ENCODE results near the gene NDUFB3.
A peak's percentile ranks its signal among the peaks of the same experiment; 100 is the strongest.
"Not testable (repeated sequence)": the region's sequence is repeated elsewhere in the genome, so short reads cannot be mapped to it uniquely, and the experiment has no call there.

Gene NDUFB3

DNA sequence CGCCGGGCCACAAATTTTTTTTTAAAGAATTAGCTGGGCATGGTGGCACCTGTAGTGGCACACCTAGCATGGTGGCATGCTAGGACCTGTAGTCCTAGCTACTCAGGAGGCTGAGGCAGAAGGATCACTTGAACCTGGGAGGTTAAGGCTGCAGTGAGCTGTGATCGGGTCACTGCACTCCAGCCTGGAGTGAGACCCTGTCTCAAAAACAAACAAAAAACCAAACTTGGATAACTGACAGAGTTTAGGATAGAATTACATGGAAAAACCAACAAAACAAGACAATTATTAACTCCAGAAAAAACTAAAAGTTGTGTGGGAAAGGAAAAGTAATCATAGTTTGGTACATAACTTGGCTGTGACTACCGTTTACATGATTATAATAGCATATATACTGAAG is 42.5 kb downstream of the NDUFB3 start:
- TF ChIP-seq, protein P1, sequence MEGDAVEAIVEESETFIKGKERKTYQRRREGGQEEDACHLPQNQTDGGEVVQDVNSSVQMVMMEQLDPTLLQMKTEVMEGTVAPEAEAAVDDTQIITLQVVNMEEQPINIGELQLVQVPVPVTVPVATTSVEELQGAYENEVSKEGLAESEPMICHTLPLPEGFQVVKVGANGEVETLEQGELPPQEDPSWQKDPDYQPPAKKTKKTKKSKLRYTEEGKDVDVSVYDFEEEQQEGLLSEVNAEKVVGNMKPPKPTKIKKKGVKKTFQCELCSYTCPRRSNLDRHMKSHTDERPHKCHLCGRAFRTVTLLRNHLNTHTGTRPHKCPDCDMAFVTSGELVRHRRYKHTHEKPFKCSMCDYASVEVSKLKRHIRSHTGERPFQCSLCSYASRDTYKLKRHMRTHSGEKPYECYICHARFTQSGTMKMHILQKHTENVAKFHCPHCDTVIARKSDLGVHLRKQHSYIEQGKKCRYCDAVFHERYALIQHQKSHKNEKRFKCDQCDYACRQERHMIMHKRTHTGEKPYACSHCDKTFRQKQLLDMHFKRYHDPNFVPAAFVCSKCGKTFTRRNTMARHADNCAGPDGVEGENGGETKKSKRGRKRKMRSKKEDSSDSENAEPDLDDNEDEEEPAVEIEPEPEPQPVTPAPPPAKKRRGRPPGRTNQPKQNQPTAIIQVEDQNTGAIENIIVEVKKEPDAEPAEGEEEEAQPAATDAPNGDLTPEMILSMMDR (IDR thresholded peaks at IDR 0.05; ENCODE audit: low read depth, low read length), result no peak
- no peak for DNase-seq (ENCODE audit: extremely low read depth, low read depth)

- no peak for DNase-seq (ENCODE audit: extremely low read depth, low read depth)
Observed at GRCh38 chr2:201114846-201115245, 43.0 kb downstream of the NDUFB3 start.

DNA sequence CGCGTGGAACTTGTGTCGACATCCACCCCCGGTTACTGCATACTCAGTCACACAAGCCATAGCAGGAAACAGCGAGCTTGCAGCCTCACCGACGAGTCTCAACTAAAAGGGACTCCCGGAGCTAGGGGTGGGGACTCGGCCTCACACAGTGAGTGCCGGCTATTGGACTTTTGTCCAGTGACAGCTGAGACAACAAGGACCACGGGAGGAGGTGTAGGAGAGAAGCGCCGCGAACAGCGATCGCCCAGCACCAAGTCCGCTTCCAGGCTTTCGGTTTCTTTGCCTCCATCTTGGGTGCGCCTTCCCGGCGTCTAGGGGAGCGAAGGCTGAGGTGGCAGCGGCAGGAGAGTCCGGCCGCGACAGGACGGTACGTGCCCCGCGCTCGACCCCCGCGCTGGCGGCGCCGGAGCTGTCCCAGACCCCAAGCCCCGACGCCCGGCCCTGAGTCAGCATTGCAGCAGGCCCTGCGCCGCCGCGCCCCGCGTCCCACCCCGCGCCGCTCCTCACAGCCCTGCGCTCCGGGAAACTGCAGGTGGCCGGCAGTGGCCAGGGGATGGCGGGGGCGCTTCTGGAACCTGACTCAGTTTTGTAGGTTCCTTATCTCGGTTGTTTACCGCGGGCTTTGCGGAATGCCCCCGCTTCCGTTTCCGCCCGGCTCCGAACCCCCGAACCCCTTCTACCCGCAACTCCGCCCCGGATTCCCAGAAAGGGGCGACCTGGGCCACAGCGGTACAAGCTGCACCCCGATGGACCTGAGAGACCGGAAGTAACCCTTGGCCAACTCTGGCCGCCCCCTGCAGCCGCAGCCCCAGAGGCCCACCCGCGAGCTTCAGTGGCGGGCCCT is 44.5 kb downstream of the NDUFB3 start, which contains the start of gene CFLAR:
Gene CFLAR, plus strand, starts transcription at position 50 of the 844 bp plus-strand sequence. CDS start 13,702 bp downstream, outside the sequence.
- TF ChIP-seq, protein P1 (IDR thresholded peaks at IDR 0.05; ENCODE audit: low read depth, low read length), result no peak
- peak; percentile 23 for DNase-seq (ENCODE audit: extremely low read depth, low read depth)

More at GRCh38 chr2:201114846-201115245, 43.0 kb downstream of the NDUFB3 start:
- TF ChIP-seq, protein P1 (IDR thresholded peaks at IDR 0.05; ENCODE audit: low read depth, low read length), result no peak

DNA sequence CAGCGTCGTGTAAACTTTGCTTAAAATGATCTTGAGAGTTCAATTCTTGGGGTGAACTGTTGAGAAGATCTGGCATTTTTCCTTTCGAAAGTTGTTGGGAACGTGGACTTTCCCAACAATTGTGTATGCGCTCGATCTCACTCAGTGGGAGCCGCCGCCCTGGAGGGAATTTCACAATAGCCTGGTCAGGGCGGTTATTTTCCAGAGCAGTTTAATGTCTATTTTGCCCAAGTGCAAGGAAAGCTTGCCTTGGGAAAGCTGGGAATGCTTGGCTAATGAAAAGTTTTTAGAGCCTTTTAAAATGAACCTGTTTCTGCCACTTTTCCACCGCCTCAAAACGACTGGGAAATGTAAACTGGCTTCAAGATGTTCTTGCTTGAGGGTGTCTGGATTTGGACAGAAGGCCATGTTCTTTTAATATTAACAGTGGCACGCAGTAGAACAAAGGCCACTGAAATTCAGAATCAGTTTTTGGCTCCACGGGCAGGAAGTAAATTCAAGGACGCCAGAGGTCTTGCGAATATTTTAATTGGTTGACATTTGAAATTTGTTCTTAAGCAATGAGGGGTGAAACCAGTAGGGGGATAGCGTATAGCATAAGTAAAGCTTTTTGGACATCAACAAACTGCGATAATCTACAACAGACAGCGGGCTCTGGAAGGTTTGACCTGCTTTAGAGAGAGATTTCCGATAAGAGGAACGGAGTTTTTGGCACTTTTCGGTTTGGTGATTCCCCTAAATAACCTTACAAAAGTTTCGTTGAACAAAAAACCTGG is 45.3 kb downstream of the NDUFB3 start:
- TF ChIP-seq, protein P1 (IDR thresholded peaks at IDR 0.05; ENCODE audit: low read depth, low read length), result peak; percentile 35
- peak; percentile 87 for DNase-seq (ENCODE audit: extremely low read depth, low read depth)

GRCh38 chr2:201117735-201118094 is 45.9 kb downstream of the NDUFB3 start:
- DNase-seq (ENCODE audit: extremely low read depth, low read depth), result not testable (repeated sequence)

- TF ChIP-seq, protein P1 (IDR thresholded peaks at IDR 0.05; ENCODE audit: low read depth, low read length), result peak; percentile 30
- DNase-seq (ENCODE audit: extremely low read depth, low read depth), result peak; percentile 54
Observed at GRCh38 chr2:201118121-201118960, 46.5 kb downstream of the NDUFB3 start.

All from AG09319 (cell line).